C1 segment of cervical spinal cord (tissue), 14 donors: Measurements from ENCODE around the gene KCNJ16.

Experiments
- DNase-seq, 14 donors: peaks; one replicate each; lab custom pipeline; 2025; lab: John Stamatoyannopoulos, UW

KCNJ16 gene

DNA sequence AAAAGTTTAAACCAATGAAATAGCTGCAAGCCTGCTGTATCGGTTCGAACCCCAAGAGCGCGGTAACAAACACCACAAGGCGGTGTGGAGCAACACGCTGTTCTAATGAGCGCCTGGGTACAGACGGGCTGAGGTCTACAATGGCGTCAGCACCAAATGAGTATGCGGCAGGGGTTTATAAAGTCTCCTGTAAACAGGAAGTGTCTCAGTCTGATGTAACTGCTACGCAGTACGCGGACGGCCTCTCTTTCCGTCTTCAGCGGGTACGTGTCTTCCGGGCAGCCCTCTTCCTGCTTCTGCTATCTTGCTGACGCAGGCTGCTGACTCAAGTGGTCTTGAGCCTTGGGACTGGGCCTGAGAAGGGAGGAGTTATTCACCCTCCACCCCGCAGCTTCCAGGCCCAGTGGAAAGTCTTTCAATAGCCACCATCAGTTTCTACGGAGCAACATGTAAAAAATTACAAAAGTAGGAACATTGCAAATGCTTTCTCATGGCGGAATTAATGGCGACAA, 53.8 kb downstream of the KCNJ16 start:
- DNase-seq = no peak

DNA sequence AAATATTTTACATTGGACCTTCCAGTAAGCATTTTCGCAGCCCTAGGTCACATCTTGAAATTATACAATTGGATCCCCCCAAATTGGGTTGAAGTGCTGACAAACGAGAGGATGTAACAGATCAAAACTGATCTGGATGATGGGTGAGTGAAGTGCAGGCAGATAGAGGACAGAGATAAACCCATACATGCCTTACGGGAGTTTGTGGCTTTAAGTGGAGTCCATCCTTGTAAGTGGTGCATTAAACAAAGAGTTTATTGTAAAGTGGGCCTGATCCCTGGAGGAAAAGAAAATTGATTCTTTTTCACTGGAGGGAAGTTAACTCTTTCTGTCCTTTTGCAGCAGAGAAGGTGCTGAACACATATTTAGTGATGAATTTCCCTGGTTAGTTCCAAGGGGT, 55.3 kb downstream of the KCNJ16 start:
- DNase-seq = no peak

DNA sequence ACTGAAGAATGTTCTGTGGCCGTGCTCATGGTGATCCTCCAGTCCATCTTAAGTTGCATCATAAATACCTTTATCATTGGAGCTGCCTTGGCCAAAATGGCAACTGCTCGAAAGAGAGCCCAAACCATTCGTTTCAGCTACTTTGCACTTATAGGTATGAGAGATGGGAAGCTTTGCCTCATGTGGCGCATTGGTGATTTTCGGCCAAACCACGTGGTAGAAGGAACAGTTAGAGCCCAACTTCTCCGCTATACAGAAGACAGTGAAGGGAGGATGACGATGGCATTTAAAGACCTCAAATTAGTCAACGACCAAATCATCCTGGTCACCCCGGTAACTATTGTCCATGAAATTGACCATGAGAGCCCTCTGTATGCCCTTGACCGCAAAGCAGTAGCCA, 57.5 kb downstream of the KCNJ16 start:
- DNase-seq = no peak

DNA sequence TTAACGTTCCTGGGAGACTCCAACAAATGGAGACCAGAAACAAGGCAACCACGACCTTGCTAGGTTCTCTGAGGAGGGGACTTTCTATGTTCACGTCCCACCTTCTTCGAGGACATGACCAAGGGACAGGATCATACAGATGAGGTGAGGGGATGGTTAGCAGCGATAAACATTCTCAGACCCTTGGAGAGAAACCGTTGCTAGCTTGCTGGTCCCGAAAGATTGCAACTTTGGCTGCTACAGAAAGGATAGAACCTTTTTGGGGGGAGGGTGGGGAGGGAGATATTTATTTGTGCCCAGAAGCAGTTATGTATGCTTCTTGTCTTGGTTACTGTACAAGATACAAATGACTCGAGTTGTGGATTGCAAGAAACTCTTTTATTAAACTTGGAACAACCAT, 59.0 kb downstream of the KCNJ16 start:
- no peak for DNase-seq

DNA sequence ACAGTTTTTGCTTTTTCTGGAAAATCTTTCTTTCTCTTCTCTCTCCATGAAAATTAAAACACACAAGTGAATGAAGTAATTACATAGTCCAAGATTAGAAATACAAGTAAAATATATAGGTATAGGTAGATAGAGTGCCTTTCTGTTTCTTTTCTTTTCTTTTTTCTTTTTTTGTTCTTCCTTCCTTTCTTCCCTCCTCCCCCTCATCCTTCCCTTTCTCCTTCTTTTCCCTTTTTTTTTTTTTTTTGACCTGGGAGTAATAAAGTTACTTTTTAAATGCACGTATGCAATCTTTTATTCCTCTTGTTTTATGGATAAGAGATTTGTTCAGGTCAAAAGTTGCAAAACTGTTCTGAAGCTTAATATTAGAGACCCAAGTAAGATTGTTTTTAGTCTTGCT, 59.8 kb downstream of the KCNJ16 start:
- no peak for DNase-seq

DNA sequence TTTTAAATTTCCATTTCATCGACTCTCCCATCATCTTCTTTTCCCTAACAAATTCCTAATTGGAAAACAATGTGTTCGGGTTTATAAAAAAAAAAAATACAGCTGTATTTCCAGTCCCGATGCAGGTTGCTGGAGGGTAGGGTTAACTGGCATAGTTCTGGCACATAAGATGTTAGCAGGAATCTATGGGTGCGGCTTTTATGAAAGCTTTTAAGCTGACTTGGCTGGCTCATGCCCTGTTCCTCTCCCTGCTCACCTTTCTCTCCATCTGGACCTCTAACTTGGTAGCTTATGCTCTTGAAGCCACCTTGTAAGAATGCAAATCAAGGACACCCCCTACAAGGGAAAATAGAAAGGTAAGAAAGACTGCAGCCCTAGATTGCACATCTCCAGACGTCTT, 61.1 kb downstream of the KCNJ16 start:
- DNase-seq = no peak

DNA sequence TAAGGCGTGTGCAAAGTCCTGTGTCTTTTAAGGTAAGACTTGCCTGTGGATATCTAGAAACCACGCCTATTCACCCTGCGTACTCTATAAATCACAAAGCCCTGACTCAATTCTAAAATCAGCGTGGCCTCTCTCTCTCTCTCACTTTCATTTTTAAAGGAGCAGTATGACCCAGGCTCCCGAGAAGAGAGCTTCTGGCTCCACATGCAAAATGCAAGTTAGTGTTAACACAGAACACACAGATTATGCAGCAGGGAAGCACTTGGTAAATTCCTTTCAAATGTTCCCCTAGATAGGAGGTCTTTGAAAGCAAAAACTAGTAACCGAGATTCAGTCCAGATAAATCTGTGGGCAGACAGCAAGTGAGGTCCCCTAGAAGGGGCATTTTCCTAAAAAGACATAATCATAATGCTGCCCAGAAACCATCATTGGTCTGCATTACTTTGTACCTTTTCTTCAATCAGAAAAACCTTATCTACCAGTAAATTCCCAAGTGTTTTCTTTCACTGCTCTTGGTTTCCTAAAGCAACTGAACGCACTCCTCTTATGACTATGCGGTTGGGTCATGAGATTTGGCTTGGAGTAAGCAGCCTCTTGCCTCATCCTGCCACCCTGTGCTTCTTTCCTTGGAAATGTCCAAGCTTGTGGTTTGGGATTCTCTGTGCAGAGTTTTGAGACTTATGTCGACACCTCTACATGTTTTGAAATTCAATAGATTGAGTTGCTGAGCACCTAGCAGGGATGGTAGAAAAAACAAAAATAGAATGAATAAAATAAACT, 62.6 kb downstream of the KCNJ16 start:
- DNase-seq = peak in 8 of 14 donors; percentile 17 to 45 (median 28)

DNA sequence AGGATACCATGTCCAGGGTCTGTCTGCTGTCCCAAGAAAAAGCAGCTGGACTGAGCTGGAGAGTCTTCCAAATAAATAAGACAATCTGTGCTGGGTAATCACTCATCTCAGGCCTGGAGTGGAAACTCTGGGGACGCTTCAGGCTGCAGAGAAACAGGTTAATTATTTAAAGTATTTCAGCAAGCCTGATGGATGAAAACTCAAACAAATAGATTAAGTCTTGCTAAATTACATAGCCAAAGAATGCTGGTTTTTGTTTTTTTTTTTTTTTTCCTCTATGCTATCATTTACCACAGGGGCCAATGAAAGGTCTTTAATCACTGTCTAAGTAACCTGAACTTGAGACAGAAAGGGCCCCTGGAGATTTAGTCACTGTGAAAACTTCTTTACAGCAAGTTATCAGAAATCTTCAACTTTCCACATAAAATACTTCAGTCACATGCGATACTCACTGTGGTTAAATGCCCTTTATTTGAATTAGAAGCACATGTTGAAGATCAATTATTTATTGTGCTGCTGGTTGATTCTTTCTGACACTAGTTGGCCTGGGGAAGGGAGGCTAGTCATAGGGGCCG, 63.4 kb downstream of the KCNJ16 start:
- DNase-seq = no peak

DNA sequence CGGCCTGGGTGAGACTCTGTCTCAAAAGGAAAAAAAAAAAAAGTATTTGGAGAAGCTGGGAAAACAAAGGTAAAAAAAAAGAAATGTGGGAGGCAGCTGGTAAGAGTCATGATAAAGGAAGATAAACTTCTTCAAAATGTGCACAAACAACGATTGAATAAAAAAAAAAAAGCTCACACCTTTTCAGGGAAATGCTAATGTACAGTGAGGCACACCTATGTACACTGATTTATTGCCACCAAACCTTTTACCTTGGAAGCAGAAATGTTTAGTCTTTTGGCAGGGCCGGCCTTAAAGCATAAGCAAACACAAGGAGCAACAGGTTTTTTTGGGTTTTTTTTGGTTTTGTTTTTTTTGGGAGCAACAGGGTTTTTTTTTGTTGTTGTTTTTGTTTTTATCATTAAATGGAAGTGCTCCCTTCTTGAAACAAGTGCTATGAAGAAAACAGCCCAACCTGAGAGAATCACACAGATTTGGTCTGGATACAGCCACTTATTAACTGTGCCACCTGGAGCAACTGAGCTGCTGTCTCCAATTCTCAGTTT, 64.5 kb downstream of the KCNJ16 start:
- DNase-seq = no peak

DNA sequence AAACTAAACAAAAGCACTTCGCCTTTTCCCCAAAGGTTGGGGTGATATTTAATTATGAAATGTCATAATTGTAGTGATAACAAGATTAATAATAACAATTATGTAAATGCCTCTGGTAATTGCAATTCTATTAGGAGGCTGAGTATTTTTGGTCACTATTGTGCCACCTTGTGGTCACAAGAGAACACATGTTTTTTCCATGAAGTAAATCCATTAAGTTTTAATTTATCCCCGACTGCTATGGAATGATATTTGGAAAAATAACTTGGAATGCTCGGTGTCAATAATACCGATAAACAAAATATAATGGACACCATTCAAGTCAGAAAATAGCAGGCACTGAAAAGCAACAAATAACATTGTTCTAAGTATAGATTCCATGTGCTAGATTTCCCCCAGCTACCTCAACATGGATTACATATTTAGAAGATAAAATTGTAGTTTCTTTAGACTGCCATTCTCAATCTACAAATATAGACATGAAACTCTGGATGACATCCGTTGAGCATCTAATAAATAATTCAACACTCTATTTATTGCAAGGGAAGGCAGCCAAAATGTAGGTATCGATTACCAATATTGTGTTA, 69.3 kb downstream of the KCNJ16 start:
- no peak for DNase-seq

DNA sequence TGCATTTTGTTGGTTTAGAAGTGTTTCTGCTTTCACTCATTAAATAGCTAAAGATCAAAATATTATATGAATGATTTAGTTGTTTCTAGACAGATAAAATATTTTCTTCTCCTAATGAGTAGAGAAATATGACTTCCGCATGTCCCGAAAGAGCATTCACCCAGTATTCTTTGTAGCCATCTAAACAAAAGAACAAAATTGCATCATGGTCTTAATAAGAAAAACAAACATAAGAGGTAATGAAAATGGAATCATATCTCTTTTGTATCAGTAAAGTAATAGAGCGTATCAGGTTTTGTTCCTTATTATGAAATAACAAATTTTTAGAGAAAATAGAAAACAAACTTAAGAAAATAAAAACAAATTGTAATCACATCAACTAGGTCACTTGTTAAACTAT, 78.2 kb downstream of the KCNJ16 start:
- DNase-seq = no peak

DNA sequence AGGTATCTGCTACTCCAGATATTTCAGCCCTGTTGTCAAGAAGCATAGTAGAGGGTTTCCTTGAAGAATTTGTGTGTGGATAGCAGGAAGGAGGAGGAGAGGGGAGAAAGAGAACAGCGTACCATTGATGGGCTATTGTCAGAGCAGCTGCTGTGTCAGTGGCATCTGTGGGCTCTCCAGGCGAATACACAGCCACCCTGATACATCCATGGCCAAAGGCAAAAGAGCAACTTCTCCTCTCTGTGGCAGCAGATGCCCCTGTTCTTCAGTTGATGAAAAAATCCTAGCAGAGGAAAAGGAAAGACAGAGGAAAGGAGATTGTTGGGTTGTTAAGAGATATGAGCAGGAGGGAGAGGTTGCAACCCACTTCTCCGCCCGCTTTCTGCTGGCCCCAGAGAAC, 82.1 kb downstream of the KCNJ16 start:
- DNase-seq = peak in 2 of 14 donors; percentile 30 to 38

DNA sequence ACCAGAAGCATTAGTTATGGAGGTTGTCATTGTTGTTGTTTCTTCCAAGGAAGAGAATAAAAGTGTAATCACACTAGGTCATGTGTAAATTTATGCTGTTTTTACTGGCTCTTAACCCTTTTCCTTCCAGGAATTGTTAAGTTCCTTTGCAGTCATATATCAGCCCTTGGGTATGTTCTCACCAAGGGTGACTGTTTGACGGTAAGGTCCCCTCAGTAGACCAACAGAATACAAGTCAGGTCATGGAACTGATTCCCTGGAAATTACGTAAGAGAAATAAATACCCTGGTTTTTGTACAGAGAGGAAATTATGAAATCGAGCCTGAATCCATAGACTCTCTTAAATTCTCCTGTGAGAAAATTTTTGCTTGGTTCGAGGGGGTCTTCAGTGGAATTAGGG, 83.2 kb downstream of the KCNJ16 start:
- DNase-seq = no peak

DNA sequence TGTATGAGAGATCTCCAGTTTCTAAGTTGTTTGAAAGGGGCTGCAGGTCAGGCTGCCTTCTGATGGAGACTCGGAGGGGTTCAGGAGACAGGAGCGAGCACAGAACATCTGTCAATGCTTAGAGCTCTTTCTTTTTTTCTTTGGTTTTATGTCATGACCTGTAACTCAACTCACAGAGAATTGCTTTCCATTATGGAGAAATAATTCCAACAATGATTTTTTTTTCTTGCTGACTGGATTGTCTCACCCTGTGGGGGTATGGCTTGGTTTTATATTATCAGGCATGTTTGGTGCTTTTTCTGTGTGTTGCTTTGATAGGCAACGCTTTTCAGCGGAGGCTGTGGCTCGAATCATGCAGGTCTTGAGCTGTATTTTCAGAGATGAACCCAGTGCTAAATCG, 83.6 kb downstream of the KCNJ16 start:
- DNase-seq = no peak

DNA sequence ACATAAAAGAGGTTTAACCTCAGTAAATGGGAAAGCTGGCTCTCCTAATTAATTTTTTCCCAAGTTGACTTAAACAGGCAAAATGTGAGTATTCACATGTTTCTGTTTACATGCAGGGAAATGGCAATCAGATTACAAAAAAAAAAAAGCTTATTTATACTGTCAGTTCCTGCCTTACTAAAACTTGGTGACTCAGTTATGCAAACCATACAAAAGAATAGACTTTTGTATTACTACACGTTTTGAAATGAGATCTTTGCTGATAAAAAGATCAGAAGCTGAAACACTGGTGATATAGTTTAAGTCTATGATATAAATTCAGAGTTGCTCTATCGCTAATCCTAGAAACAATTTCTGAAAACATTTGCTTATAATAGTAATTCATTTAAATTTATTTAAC, 85.0 kb downstream of the KCNJ16 start:
- DNase-seq = no peak

DNA sequence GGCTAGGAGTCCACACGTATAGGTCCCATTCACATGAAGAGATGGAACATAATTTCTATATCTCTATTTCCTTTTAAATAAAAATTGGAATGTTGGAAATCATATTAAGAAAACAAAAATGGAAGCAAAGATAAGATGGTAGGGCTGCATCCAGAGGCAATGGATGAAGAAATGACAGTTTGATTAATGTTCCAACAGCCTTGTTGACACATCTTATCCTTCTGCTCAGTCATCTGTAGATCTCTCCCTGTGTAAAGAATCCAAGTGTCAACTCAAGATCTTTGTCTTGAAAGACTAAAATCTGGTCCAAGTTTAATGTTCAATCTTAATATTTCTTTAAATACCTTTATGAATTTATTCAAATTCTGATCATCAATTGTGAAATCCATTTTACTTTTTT, 86.5 kb downstream of the KCNJ16 start:
- no peak for DNase-seq

DNA sequence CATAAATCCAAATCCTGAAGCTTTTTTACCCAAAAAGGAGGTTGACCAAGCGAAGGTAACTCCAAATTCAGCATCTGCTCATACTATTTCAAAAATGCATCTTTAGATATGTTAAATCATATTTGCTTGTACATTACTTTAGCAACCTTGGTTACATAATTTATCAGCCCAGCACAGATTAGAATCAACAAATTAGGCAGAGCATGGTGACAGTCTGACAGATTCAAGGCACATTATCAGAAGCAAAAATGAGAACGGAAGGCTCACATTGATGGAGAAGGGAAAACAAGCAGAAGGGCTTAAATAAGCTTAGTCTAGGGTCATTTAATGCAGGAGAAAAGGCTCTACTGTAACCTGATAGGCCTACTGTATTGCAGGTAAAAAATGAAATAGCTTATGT, 90.4 kb downstream of the KCNJ16 start:
- no peak for DNase-seq

DNA sequence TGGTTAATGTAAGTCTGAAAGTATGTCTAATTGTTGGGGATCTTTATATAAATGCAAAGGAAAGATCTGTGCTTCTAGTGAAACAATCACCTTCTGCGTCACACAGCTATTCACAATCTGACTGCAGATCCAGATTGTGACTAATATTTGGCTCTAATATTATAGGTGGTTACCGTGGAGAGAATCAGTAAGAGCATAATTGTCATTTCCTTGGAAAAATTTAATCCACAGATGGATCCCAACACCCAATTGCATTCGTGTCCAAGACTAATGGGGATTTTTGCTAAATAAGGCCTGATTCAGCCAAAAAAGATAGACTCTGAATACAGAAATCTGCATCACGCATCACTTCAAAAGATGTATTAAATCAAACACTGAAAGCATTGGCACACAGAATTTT, 91.6 kb downstream of the KCNJ16 start:
- no peak for DNase-seq

DNA sequence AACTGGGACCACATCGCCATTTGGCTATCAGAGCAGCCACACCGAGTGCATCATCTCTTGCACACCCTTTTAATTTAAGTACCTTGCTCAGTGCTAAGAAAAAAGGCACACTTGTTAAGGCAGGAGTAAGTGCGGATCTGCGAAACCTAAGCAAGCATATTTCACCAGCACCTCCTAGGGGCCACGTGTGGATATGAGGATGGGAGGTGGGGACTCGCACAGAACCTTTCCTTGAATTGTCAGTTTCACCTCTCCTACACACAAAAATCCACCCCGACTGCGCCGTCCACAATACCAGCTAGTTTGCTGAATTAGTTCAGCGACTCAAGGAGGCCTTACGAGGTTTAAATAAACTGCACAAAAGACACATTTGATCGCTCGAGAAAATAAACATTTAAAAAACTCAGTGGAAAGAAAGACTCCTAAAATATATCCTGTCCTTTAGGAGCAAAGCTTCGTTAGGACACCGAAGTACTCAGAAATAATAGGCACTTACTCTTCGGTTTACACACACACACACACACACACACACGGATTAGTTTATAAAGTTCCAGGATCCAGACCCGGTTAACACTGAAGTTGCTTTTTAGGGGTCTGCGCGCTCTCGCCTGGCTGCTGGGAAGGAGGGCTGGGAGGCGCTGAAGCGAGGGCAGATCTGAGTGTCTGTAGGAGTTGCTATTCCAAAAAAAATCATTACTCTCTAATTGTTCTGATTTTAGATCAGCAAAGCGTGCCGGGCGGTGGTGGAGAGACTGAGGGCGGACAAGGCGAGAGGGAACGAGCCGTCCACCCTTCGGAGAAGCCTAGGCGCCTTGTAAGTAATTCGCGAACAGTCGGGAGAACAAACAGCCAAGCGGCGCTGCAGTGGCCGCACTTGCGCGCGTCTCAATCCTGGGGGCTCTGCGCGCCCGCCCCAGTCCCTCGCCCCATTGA, 93.3 kb downstream of the KCNJ16 start:
- DNase-seq = peak in 11 of 14 donors; percentile 62 to 94 (median 77)

DNA sequence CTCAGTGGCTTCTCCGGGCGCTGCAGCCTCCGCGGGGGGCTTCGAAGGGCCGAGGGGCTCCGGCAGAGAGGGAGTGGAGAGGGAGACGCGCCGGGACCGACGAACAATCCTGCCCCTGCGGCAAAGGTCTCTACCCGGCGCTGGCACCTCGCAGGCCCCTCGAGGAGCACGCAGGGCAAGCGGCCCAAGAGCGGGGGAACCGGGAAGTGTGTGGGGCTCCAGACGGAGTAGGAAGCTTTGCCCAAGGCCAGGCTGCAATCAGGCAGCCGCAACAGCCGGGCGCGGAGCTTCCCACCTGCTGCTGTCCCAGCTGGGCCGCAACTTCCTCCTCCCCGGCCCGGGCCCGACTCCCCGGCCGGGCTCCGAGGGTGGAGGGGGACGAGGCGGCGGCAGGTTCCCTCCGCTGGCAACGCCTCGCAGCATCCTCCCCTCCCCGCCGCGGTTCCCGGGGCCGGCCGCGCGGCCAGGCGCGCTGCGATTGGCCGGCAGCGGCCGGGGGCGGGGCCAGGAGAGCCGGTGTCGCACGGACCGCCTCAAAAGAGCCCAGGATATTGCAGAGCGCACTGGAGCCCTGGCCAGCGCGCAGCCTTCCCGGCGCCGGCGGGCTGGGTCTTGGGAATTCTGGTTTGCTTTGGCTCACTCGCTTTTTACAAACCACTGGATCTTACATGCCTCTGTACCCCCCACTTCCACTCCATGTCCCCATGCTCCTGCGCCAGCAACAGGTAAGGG, 94.1 kb downstream of the KCNJ16 start, which contains the start of gene KCNJ2:
KCNJ2 (plus strand) TSS at position 556 of the 732 bp plus-strand sequence. CDS start 5,508 bp downstream, outside the sequence.
- DNase-seq = peak in 13 of 14 donors; percentile 29 to 96 (median 84)
